ENCODE results near the gene CREB3L2. TPM values are rescaled to one million over a fixed set of nuclear protein-coding genes. Genes with fewer than 3 reads are reported as not detected.

The CREB3L2 gene
- total RNA-seq, 4 donors from 2014 or later: 33.1 to 59.1 (median 43.3) TPM

- no peak overlapping the region for H3K27ac ChIP-seq
- peaks cover 0 to 42% of the 10 kb centered on the region in 2 donors for H3K36me3 ChIP-seq
- H3K4me3 ChIP-seq: no peak overlapping the region
- H3K4me1 ChIP-seq: peaks cover 0 to 33% (median 4%) of the 10 kb centered on the region in 3 donors
- TF ChIP-seq POLR2A (IDR thresholded peaks at IDR 0.05) (no peak), POLR2AphosphoS5 (IDR thresholded peaks at IDR 0.05) (no peak), CTCF (IDR thresholded peaks at IDR 0.05) (no peak), EP300 (IDR thresholded peaks at IDR 0.05) (no peak)
- 75% methylated on average over 5 to 9 of the region's 9 CpGs for WGBS, 2 donors (ENCODE audit: low coverage in 1 of 2)
- H3K9me3 ChIP-seq: no peaks in the 10 kb centered on the region
- no peaks in the 10 kb centered on the region for H3K27me3 ChIP-seq
- ATAC-seq: no peak
Observed at GRCh38 chr7:137916980-137917645, 84.8 kb downstream of the CREB3L2 start.

GRCh38 chr7:137916564-137916963, 85.3 kb downstream of the CREB3L2 start:
- ATAC-seq: no peak
- 87 to 96% methylated on average over 6 to 8 of the region's 8 CpGs for WGBS, 2 donors (ENCODE audit: low coverage in 1 of 2)
- Histone ChIP-seq H3K27ac (no peak overlapping the region), H3K27me3 (no peaks in the 10 kb centered on the region), H3K4me3 (no peak overlapping the region), H3K9me3 (no peaks in the 10 kb centered on the region), H3K36me3 (peaks cover 0 to 48% of the 10 kb centered on the region in 2 donors), H3K4me1 (peaks cover 0 to 29% (median 4%) of the 10 kb centered on the region in 3 donors)
- no peak for TF ChIP-seq EP300 (IDR thresholded peaks at IDR 0.05)
- TF ChIP-seq POLR2A (IDR thresholded peaks at IDR 0.05): no peak
- no peak for TF ChIP-seq POLR2AphosphoS5 (IDR thresholded peaks at IDR 0.05)
- TF ChIP-seq CTCF (IDR thresholded peaks at IDR 0.05): no peak

- 71% methylated on average over 3 of the region's 3 CpGs for WGBS, 2 donors (ENCODE audit: low coverage in 1 of 2)
- no peak for ATAC-seq
- Histone ChIP-seq H3K9me3 (no peaks in the 10 kb centered on the region), H3K4me3 (no peak overlapping the region), H3K27ac (no peak overlapping the region), H3K27me3 (no peaks in the 10 kb centered on the region), H3K36me3 (peaks cover 0 to 61% of the 10 kb centered on the region in 2 donors), H3K4me1 (peaks cover 0 to 16% (median 4%) of the 10 kb centered on the region in 3 donors)
- TF ChIP-seq POLR2A (IDR thresholded peaks at IDR 0.05) (no peak), EP300 (IDR thresholded peaks at IDR 0.05) (no peak), CTCF (IDR thresholded peaks at IDR 0.05) (no peak), POLR2AphosphoS5 (IDR thresholded peaks at IDR 0.05) (no peak)
Observed at GRCh38 chr7:137915266-137915665, 86.6 kb downstream of the CREB3L2 start.

GRCh38 chr7:137913985-137914384, 87.9 kb downstream of the CREB3L2 start:
- WGBS, 2 donors (ENCODE audit: low coverage in 1 of 2): 89 to 92% methylated on average over 4 of the region's 4 CpGs
- Histone ChIP-seq H3K9me3 (no peaks in the 10 kb centered on the region), H3K27ac (no peak overlapping the region), H3K4me3 (no peak overlapping the region), H3K4me1 (peaks cover 0 to 17% (median 0%) of the 10 kb centered on the region in 3 donors), H3K36me3 (peaks cover 0 to 74% of the 10 kb centered on the region in 2 donors), H3K27me3 (no peaks in the 10 kb centered on the region)
- TF ChIP-seq POLR2A (IDR thresholded peaks at IDR 0.05): no peak
- TF ChIP-seq CTCF (IDR thresholded peaks at IDR 0.05): no peak
- TF ChIP-seq POLR2AphosphoS5 (IDR thresholded peaks at IDR 0.05): no peak
- TF ChIP-seq EP300 (IDR thresholded peaks at IDR 0.05): no peak
- no peak for ATAC-seq

GRCh38 chr7:137909042-137909441, 92.8 kb downstream of the CREB3L2 start:
- ATAC-seq: peak; percentile 28
- TF ChIP-seq EP300 (IDR thresholded peaks at IDR 0.05) (no peak), POLR2AphosphoS5 (IDR thresholded peaks at IDR 0.05) (peak; percentile 51)
- no peaks in the 10 kb centered on the region for H3K9me3 ChIP-seq
- H3K4me1 ChIP-seq: peaks cover 0 to 25% (median 0%) of the 10 kb centered on the region in 3 donors
- no peak overlapping the region for H3K4me3 ChIP-seq
- H3K27me3 ChIP-seq: no peaks in the 10 kb centered on the region
- peak overlapping the region in 3 of 4 donors; percentile 36 to 64 (median 53) for H3K27ac ChIP-seq
- H3K36me3 ChIP-seq: peaks cover 0 to 100% of the 10 kb centered on the region in 2 donors
- 69 to 77% methylated on average over 3 to 7 of the region's 11 CpGs for WGBS, 2 donors (ENCODE audit: low coverage in 1 of 2)
